HG03280 (cell line): Measurements from ENCODE around the gene CCDC106.

Source experiments
- ATAC-seq: cut with Tn5 transposase; IDR thresholded peaks from one replicate; pipeline ENCODE4 v1.9.1; 2021; ENCODE audit warnings: mild to moderate bottlenecking, moderate library complexity; ENCODE audit not compliant: unreplicated experiment

CCDC106 gene

GRCh38 chr19:55613930-55614710, 33.9 kb upstream of the CCDC106 start:
- no peak for ATAC-seq

- no peak for ATAC-seq
Measured at GRCh38 chr19:55614711-55615542, 33.1 kb upstream of the CCDC106 start.

- ATAC-seq, result no peak
Measured at GRCh38 chr19:55615543-55616394, 32.2 kb upstream of the CCDC106 start.

GRCh38 chr19:55616395-55616875, 31.6 kb upstream of the CCDC106 start:
- no peak for ATAC-seq

DNA sequence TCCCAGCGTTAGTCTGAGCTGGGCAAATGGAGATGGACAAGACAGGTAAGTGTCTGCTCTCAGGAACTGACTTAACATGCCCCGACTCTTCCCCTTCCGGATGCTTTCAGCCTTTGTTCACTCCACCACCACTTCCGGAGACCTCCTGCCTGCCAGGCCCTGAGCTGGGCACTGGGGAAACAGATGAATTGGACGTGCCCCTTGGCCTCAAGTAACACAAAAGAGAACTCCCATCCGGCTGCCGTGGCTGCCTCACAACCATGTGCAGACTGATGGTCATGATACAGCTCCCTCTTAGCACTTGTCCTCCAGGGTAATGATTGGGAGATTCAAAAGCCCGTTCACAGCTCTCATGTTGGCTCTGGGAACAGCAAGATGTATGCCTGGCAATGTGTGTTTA, 30.6 kb upstream of the CCDC106 start:
- no peak for ATAC-seq

DNA sequence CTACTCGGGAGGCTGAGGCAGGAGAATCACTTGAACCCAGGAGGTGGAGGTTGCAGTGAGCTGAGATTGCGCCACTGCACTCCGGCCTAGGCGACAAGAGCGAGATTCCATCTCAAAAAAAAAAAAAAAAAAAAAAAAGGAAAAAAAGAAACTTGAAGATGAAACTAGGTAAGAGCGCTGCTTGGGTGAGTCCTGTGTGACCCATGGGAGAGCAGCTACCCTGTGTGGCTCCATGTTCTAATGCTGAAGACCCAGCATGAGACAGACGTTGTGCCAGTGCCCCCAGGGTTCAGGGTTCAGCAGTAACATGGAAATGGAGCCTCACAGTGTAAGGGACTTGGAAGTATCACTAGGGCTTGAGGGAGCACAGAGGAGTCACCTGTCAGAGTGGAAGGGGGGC, 29.6 kb upstream of the CCDC106 start:
- ATAC-seq, result no peak

DNA sequence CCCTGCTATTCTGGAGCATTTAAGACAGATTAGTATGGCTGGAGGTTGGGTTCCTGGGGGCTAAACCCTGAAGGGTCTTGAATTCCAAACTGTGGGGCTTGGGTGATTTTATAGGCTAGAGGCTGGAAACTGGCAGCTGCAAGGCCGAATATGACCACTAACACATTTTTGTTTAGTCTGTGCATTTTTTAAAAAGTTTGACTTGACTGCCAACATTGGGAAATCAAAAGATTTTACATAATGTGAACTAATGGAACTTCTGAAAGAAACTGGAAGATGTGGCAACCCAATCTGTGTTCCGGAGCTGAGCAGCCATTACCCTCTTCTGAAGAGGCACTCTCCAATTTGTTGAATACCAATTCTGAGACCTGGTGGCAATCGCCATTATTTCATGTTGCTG, 28.7 kb upstream of the CCDC106 start:
- ATAC-seq, result no peak

- no peak for ATAC-seq
Measured at GRCh38 chr19:55620410-55621204, 27.4 kb upstream of the CCDC106 start.

DNA sequence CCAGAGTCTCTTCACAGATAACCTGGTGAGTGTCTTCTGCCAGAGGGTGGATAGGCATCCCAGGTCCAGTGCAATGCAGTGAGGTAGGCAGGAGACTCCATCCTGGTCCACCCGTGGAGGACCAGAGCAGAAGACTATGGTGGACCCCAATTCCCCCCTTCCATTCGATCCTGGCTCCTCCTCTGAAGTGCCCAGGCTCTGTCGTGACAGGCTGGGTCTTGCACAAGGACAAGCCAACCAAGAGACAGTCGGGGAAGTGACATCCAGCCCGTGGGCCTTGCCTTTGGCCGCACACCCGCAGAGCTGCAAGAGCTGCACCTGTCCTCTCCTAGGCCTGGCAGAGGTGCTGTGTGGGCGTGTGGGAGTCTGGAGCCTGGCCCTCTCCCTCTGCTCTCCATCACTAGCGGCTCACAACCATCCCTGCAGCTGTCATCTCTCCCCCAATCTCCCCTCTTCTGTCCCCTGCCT, 26.8 kb upstream of the CCDC106 start:
- no peak for ATAC-seq

DNA sequence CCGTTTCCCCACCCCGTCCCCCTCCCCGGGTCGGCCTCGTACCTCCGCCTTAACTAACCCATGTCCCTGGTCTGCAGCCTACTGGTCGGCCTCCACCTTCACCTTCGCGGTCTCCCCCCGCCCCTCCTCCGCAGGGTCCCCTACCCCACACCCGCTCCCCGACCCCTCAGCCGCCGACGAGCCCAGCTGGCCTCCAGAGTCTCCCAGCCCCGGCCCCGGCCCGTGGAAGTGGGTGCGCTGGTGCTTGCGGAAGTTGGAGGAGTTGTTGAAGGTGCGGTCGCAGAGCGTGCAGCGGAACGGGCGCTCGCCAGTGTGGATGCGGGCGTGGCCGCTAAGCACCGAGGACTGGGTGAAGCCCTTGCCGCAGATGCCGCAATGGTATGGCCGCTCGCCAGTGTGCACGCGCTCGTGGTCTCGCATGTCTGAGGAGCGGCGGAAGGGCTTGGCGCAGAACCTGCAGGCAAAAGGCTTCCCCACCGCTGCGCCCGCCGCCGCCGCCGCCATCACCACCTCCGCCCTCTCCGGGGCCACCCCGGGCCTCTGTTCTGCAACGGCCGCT, 26.3 kb upstream of the CCDC106 start:
- ATAC-seq, result no peak

- no peak for ATAC-seq
Measured at GRCh38 chr19:55622242-55622969, 25.6 kb upstream of the CCDC106 start.

DNA sequence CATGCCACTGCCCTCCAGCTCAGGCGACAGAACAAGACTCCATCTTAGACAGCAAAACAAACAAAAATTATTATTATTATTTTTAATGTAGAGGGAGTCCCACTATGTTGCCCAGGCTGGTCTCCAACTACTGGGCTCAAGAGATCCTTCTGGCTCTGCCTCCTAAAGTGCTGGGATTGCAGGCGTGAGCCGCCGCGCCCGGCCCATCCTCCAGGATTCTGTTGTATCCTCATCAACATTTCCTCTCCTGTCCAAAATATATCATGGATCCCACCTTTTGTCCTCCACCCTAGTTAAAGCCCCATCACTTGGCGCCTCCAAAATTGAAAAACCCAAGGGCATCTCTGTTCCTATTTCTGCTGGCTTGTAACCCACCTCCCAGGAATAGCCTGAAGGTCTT, 24.9 kb upstream of the CCDC106 start:
- ATAC-seq, result no peak

GRCh38 chr19:55623561-55623960, 24.5 kb upstream of the CCDC106 start:
- no peak for ATAC-seq

- peak; percentile 64 for ATAC-seq
Measured at GRCh38 chr19:55624109-55625003, 23.7 kb upstream of the CCDC106 start, which contains the start of gene ZNF784. TSS of gene ZNF784 (minus strand) at chr19:55624566. CDS start at chr19:55624561, 5 bp downstream.

GRCh38 chr19:55625004-55625326, 23.0 kb upstream of the CCDC106 start:
- no peak for ATAC-seq

- no peak for ATAC-seq
Measured at GRCh38 chr19:55626350-55626749, 21.7 kb upstream of the CCDC106 start.

DNA sequence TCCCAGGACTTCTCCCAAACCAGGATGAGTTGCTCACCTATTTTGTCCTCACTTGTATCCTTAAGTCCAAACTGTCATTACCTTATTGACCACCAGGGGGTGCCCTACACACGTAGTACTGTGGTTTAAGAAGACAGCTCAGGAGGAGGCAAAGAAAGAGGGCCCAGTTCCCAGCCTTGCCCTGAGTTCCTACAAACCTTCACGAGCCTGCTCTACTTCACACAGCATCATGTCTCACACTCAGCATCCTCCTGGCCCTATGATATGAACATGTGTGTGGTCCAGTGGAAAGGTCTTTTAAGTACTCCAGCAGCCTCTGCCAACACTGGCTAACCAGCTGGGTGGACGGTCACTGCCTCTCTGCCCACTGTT, 15.6 kb upstream of the CCDC106 start:
- ATAC-seq, result no peak

DNA sequence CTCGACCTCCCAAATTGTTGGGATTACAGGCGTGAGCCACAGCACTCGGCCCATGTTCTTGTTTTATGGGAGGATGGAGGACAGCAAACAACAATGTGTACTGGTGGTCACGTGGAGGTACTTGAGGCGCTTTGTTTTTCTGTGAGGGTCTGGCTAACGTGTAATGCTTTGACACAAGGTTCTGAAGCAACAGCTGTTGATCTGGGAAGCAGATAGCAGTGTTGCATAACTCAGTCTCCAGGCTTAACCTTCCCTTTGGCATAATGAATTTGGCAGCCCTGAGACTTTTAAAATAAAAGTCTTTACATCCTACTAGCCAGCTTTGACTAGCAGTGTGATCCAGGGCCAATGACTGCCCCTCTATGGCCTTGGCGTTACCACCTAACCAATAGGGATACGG, 14.2 kb upstream of the CCDC106 start:
- ATAC-seq, result no peak
